Colon (tissue), 2 donors: ENCODE data around the gene KCNK2.

Experiments
- FAIRE-seq: peaks from 2 replicates; lab custom pipeline; 2012; peaks lifted over from hg19 to GRCh38; lab: Jason Lieb, UNC
- donor health status: control.
- donor health status: control.

Gene KCNK2

GRCh38 chr1:215252164-215252563 is 169.6 kb downstream of the KCNK2 start:
- no peak for FAIRE-seq

GRCh38 chr1:215256936-215257679 is 174.6 kb downstream of the KCNK2 start:
- FAIRE-seq = no peak

GRCh38 chr1:215260711-215261110 is 178.2 kb downstream of the KCNK2 start:
- no peak for FAIRE-seq

- no peak for FAIRE-seq
These were observed 179.6 kb downstream of the KCNK2 start for GRCh38 chr1:215262106-215262505.

- FAIRE-seq = no peak
These were observed 181.1 kb downstream of the KCNK2 start for GRCh38 chr1:215263636-215264035.

- FAIRE-seq = peak; percentile 36
These were observed 182.1 kb downstream of the KCNK2 start for GRCh38 chr1:215264649-215265048.

GRCh38 chr1:215267495-215267894 is 185.0 kb downstream of the KCNK2 start:
- no peak for FAIRE-seq

GRCh38 chr1:215269955-215270354 is 187.4 kb downstream of the KCNK2 start:
- FAIRE-seq = no peak

GRCh38 chr1:215273838-215274516 is 191.4 kb downstream of the KCNK2 start:
- FAIRE-seq = no peak

GRCh38 chr1:215276582-215276981 is 194.0 kb downstream of the KCNK2 start:
- no peak for FAIRE-seq

GRCh38 chr1:215277532-215277931 is 195.0 kb downstream of the KCNK2 start:
- no peak for FAIRE-seq

- FAIRE-seq = no peak
These were observed 197.1 kb downstream of the KCNK2 start for GRCh38 chr1:215279682-215280081.

GRCh38 chr1:215282557-215282956 is 200.0 kb downstream of the KCNK2 start:
- FAIRE-seq = no peak

GRCh38 chr1:215285013-215285800 is 202.7 kb downstream of the KCNK2 start:
- FAIRE-seq = no peak
